ENCODE data around the gene TTC16.
"Not testable (repeated sequence)": the region's sequence is repeated elsewhere in the genome, so short reads cannot be mapped to it uniquely, and the experiment has no call there.

TTC16 gene

GRCh38 chr9:127744398-127745110 is 28.7 kb downstream of the TTC16 start:
- no peak for DNase-seq (ENCODE audit: low spot score)

DNA sequence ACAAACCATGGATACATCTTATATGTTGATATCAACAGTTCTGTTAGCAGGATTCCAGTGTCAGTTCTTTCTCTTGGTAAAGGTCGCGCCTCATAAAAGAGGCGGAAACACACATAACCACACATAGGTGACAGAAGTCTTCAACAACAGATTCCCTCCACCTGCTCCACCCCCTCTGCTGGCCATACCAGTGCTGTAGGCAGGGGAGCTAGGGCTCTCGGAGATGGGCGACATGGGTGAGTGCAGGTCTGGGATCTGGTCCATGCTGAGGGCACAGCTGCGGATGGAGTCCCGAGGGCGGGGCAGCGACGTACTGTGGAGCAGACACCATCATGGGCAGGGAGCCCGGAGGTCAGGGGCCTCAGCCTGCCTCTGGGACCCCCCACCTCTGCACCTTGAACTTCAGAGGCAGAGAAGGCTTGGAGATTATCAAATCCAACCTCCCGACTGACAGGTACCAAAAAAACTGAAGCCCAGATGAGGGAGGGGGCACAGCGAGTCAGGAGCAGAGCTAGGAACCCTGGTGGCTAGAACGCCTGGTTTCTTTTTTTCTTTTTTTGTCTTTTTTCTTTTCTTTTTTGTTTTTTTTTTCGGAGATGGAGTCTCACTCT is 31.2 kb downstream of the TTC16 start:
- no peak for DNase-seq (ENCODE audit: low spot score)

DNA sequence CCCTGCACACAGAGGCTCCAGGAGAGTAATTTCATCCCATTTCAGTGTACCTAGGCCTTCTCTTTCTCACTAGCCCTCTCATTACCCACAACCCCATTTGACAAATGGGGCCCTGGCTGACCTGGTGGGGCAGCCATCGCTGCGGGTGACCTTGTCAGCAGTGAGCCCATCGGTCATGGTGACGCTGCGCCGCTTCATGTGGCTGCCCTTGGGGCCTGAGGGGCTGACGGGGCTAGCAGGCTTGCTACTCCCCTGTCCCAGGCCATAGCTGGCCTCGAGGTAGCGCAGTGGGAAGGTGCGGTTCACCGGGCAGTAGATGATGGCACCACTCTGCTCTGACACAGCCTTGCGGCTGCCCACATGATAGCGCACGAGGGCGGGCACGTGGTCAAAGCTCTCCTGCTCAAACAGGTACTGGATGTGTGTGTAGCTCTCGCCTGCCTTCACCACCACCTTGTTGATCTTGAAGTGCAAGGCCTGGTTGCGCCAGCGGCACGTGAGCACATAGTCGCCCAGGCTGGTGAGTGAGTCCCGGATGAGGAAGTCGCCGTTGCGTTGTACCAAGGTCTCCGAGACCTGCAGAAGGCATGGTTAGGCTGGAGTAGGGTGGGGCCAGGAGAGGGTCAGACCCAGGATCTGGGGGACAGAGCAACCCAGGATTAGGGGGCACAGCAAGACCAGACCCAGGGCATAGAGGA is 33.4 kb downstream of the TTC16 start:
- no peak for DNase-seq (ENCODE audit: low spot score)

DNA sequence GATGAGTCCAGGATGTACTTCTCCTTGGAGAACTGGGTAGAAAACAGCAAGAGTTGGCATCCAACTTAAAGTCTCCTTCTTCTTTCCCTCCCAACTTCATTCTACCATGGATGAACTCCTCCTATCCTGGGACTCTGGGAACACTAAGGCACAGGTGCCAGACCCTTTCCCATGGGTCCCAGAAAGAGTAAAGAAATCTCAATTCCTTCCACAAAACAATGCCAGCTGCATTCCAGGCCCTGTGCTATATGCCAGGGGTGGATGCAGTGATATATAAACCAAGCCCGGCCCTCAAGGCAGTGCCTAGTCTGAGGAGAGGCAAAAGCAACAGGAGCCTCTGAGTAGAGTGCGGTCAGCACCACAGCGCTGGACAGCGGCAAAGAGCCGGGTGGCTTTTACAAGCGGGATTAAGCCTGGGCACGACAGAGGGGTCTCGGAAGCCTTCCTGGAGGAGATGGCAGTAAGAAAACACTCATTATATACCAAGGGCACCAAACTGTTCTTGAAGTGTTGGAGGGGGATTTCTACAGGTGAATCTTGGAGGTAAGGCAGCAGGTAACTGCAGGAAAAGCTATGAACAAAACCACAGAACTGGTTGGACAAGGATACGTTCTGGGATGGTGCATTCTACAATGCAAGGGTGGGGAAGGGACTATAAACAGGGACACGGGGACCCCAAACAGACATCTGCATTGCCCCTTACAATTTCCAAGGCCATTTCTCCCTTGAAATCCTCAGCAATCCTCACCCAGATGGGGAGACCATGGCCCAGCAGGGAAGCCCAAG is 35.6 kb downstream of the TTC16 start:
- DNase-seq (ENCODE audit: low spot score) = peak; percentile 67

GRCh38 chr9:127753148-127753547 is 37.3 kb downstream of the TTC16 start:
- DNase-seq (ENCODE audit: low spot score) = no peak

DNA sequence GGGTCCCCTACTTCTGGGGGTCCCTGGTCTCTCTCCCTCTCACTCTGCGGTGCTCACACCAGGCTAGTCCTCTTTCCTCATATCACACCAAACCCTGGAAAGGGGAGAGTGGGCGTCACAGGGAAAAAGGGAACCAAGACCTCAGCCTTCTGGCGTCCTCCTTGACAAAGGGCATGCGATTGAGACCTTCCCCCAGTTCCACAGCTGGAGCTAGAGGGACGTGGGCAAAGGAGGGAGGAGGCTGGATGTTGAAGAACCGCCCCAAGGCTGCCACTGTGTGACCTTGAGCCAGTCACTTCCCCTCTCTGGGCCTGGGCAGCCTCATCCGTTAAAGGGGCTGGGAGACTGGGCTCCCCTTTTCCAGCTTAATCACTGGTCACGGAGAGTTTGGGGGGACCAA is 37.7 kb downstream of the TTC16 start:
- no peak for DNase-seq (ENCODE audit: low spot score)

- peak; percentile 80 for DNase-seq (ENCODE audit: low spot score)
These were observed 38.5 kb downstream of the TTC16 start for GRCh38 chr9:127754099-127755060.

- DNase-seq (ENCODE audit: low spot score) = no peak
These were observed 39.5 kb downstream of the TTC16 start for GRCh38 chr9:127755061-127756060.

DNA sequence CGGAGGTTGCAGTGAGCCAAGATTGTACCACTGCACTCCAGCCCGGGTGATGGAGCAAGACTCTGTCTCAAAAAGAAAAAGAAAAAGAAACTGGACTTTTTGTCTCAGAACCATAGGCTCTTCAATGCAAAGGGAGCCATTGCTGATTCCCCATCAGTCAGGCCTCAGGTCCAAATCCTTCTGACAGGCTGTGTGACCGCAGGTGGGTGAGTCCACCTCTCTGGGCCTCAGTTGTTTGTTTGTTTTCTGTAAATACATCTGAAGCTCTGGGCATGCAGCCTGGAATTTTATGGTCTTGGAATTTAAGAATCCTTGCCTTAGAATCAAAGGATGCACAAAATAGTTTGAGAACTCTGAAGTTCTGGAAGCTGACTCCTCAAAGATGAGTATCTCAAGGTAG is 40.4 kb downstream of the TTC16 start:
- DNase-seq (ENCODE audit: low spot score) = no peak

DNA sequence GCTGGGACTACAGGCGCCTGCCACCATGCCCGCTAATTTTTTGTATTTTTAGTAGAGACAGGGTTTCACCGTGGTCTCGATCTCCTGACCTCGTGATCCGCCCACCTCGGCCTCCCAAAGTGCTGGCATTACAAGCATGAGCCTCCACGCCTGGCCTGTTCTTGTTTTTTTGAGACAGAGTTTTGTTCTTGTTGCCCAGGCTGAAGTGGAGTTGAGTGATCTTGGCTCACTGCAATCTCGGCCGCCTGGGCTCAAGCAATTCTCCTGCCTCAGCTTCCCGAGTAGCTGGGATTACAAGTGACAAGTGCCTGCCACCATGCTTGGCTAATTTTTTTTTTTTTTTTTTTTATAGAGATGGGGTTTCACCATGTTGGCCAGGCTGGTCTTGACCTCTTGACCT is 40.9 kb downstream of the TTC16 start:
- DNase-seq (ENCODE audit: low spot score) = not testable (repeated sequence)

- no peak for DNase-seq (ENCODE audit: low spot score)
These were observed 43.0 kb downstream of the TTC16 start for GRCh38 chr9:127758843-127759242.

GRCh38 chr9:127761061-127761460 is 45.2 kb downstream of the TTC16 start:
- no peak for DNase-seq (ENCODE audit: low spot score)

DNA sequence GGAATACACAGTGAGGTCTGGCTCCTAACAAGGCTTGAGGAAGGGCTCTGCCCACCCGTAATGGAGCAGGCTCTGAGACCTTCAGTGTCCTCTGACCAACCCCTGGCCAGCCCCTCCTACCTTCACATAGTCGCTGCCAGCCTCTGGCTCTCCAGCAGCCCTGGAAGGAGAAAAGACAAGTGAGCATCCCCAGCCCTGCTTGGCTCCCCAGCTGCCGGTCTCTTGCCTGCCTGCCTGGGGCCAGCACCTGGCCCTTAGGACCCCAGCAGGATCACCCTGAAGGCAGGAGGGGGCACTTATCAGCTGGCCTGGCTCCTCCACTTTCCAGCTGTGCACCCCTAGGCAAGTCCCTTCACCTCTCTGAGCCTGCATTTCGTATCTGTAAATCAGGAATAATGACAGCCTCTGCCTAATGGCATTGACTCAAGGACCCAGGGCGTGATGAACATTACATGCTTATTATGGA is 45.6 kb downstream of the TTC16 start:
- DNase-seq (ENCODE audit: low spot score) = no peak

- DNase-seq (ENCODE audit: low spot score) = no peak
These were observed 46.3 kb downstream of the TTC16 start for GRCh38 chr9:127762111-127762676.

- no peak for DNase-seq (ENCODE audit: low spot score)
These were observed 48.1 kb downstream of the TTC16 start for GRCh38 chr9:127763918-127764384.

DNA sequence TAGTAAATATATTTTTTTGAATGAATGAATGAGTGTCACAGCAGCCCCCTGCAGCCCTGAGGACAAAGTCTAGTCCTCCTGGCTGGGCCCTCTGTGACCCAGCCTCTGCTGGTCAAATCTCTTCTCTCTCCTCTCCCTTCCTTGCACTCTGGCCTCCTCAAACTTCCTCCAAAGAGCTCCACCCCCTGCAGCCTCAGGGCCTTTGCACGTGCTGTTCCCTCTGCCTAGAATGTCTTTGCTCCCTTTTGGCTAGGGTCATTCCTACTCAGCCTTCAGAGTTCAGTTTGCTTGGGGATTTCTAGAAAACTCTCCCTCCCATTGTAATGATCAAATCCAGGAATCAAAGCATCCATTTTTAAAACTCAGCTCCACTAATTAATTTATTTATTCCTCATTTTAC is 49.5 kb downstream of the TTC16 start:
- no peak for DNase-seq (ENCODE audit: low spot score)

DNA sequence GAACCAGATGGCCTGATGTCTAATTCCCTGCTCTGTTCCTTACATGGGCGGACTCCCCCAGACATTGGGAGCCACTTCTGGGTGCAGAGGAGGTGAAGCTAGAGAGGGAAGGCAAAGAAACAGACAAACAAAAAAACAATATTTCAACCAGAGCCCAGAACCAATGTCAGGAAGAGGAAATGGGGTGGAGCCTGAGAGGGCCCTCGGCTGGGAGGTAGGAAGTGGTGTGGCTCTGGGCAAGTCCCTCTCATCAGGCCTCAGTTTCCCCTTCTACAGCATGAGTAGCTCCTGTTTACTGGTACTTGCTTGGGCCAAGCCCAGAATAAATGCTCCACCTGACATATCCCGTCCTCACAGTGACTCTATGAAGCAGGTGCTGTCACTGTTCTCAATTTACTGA is 51.5 kb downstream of the TTC16 start:
- no peak for DNase-seq (ENCODE audit: low spot score)

- no peak for DNase-seq (ENCODE audit: low spot score)
These were observed 52.0 kb downstream of the TTC16 start for GRCh38 chr9:127767909-127768331.

- no peak for DNase-seq (ENCODE audit: low spot score)
These were observed 52.8 kb downstream of the TTC16 start for GRCh38 chr9:127768698-127769097.

Measured in AG20443 (cell line).